Cerebellar cortex (tissue), 1 donor: ENCODE results near the gene PRSS57.
A peak's percentile ranks its signal among the peaks of the same experiment; 100 is the strongest.
"Not testable (repeated sequence)": the region's sequence is repeated elsewhere in the genome, so short reads cannot be mapped to it uniquely, and the experiment has no call there.

Experiments used
- DNase-seq: peaks from one replicate; pipeline ENCODE4 v3.0.0-alpha.2; 2015; ENCODE audit warnings: low spot score

PRSS57 gene

GRCh38 chr19:674282-675151, 20.7 kb downstream of the PRSS57 start:
- no peak for DNase-seq

- no peak for DNase-seq
Observed at GRCh38 chr19:670609-671075, 24.6 kb downstream of the PRSS57 start.

DNA sequence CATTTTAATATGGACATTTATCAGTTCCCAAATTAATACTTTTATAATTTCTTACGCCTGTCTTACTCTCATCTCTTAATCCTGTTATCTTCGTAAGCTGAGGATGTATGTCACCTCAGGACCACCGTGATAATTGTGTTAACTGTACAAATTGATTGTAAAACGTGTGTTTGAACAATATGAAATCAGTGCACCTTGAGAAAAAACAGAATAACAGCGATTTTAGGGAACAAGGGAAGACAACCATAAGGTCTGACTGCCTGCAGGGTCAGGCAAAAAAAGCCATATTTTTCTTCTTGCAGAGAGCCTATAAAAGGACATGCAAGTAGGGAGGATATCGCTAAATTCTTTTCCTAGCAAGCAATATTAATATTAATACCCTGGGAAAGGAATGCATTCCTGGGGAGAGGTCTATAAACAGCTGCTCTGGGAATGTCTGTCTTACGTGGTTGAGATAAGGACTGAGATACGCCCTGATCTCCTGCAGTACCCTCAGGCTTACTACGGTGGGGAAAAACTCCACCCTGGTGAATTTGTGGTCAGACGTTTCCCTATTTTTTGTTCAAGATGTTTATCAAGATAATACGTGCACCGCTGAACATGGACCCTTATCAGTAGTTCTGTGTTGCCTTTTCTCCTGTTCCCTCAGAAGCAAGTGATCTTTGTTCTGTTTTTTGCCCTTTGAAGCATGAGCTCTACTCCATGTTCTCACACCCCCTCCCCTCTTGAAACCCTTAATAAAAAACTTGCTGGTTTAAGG, 26.4 kb downstream of the PRSS57 start:
- DNase-seq = not testable (repeated sequence)

- DNase-seq = not testable (repeated sequence)
Observed at GRCh38 chr19:666985-667573, 28.2 kb downstream of the PRSS57 start.

DNA sequence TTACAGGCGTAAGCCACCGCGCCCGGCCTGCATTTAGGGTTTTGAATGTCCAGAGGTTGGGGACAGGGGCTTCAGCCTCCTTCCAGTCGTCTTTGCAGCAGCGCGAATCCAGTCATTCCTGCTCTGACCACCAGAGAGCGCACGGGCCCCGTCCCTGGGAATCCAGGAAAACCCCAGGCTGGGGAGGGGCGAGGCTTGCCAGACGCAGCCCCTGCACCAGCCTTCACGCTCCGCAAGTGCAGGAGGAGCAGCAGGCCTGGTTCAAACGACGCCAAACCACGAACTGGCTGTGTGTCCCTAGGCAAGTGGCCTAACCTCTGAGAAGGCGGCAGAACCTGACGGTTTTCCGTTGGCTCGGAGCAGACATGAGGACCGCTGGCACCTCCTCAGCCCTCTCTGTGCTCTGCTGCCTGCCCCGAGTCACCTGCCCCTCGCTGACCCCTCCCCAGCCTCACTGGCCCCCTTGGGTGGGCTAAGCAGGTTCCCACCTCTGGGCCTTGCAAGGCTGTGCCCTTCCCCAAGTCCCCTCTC, 30.3 kb downstream of the PRSS57 start:
- DNase-seq = peak; percentile 81

GRCh38 chr19:663682-664117, 31.6 kb downstream of the PRSS57 start:
- DNase-seq = no peak

DNA sequence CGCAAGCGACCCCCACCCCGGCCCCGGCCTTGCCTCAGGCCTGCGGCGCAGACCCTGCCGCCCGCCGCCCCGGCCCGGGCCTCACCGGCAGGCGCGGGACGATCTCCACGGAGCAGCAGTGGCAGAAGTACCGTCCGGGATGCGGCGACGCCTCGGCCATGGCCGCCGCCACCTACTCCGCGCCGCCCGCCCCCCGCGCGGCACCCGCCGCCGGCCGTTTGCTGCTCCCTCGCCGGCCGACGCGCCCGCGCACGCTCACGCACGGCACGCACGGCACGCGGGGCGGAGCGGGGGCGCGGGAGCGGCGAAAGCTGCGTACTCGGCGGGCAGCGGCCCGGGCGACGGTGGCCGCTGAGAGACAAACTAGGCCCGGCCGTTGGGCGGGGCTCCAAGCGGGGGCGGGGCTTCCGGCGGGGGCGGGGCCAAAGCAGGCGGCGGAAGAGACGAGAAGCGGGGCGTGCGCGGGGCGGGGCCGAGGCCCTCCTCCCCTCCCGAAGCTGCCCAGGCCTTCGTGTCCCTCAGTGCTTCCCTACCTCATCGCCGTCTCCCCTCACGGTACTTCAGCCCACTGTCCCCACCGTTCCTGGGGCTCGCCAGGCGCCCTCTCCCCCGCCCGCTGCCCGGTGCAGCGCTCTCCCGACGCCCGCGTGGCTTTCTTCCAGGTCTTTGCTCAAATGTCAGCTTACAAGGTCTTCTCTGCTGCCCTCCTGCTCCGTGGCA, 32.1 kb downstream of the PRSS57 start, which contains the start of gene RNF126:
Gene RNF126, minus strand, starts transcription at position 253 of the 720 bp plus-strand sequence. Its CDS starts 93 bp downstream, at position 160.
- DNase-seq = peak; percentile 85

DNA sequence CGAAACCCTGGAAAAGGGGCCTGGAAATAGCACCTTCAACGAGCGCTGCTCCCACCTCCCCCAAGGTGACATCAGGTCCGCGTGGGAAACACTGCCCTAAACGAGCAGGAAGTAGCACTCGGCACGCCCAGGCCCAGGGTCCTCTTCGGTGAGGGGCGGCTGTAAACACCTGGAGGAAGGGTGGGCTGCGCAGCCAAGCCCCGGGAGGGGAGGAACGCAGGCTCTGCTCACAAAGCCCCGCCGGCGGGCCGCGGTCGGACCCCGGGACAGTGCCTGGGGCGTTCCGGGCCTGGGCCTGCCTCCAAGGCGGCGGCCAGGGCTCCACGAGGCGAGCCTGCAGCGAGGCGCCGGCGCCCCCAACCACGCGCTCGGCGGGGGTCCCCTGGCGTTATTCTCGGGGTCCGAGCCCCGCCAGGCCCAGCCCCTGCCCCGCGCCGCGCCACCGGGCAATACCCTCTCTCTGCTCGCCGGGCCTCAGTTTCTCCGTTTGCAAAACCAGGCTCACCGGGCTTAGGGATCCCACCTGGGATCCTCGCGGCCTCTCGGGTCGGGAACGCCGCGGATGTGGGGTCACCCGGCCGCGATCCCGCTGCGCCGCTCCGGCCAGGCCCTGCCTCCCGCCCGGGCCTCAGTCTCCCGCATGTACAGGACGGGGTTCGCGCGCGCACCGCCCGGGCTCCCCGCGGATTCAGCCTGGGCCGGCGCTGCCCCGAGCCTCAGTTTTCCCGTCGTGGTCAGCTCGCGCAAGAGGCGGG, 32.9 kb downstream of the PRSS57 start:
- no peak for DNase-seq

DNA sequence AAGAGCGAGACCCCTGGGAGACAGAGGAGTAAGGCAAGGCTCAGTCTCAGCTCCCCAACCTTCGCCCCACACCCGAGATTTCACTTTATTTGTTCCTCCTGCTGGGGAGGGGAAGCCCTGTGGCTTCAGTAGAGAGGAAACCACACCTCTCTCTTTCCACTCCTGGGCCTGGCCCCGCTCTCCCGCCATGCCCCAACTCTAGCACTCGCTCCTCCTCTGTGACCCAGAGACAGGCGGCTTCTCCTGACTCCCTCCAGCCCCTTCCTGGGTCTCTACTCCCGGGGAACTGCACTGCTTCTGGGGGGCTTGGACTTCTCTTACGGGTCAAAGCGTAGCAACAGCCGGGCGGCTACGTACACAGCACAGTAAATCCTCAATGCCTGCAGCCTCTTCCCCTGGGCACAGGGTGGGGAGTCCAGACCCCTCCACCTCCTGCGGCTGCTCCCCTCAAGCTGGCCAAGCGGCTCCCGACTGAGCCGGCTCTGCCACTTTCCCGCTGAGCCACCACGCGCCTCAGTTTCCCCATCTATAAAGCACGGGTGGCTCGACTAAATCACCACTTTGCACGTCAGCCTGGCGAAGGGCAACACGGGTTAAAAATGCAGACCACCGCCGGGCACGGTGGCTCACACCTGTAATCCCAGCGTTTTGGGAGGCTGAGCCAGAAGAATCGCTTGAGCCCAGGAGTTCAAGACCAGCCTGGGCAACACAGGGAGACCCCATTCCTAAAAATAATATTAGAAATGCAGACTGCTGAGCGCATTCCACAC, 33.6 kb downstream of the PRSS57 start:
- DNase-seq = no peak

DNA sequence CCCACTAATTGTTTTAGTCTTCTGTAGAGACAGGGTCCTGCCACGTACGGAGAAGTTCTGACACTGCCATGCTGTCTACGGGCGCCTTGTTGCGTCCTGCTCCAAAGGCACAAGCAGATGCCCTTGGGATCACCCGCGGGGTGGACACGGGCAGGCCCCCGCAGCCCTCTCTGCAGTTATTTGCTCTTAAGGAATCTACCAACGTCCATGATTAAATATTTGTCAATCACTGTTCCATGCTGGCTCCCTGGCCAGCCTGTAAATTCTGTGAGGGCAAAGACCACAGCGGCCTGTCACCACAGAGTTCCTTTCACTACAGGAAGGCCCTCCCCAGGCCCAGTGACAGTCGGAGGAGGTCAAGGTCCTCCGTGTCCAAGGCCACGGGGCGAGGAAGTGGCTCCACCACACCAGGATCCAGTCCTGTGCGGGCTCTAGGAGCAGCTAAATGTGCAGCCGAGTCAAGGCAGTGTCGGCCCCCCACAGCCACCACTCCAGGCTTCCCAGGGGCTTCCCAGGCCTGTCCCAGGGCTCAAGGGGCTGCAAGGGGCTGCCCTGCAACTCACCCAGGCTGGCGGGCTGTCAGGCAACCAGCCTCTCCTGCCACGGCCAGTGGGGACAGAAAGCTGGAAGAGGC, 34.3 kb downstream of the PRSS57 start:
- DNase-seq = no peak

DNA sequence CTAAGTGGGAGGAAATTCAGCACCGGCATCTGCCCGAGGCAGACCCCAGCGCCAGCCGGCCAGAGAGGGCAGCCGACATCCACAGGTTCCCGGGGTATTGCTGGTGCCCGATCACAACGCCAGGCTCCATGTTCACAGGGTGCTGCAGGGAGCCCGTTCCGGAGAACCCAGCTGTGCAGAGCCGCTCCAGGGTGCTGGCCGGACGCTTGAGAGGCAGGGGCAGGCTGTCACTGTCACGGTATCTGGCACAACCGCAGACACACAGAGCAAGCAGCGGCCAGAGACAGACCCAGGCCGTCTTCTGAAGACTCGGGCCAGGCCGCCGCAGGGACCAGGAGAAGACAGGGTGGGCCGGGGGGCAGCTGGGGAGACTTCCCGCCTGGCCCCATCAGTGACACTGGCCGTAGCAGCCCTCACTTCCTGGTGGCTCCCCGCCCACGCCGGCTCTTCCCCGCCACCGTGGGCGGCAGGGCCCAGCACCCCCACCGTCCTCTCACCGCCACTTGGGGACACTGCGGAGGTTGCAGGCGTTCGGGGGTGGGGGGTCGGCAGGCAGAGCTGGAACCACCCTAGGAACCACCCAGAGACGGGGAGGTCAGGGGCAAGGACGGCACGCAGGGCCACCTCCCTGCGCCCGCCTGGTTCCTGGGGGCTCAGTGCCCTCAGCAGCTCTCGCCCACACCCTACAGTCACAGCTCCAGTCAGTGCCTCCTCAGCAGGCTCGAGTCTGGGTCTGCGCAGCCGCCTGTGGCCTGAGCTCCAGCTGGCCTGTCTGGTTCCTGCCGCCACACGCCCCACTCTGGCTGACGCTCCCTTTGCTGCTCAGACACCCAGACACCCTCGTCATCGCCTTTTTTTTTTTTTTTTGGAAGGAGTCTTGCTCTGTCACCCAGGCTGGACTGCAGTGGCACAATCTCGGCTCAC, 36.1 kb downstream of the PRSS57 start:
- DNase-seq = peak; percentile 61

- no peak for DNase-seq
Observed at GRCh38 chr19:658059-658839, 37.0 kb downstream of the PRSS57 start.

GRCh38 chr19:657611-658010, 37.6 kb downstream of the PRSS57 start:
- no peak for DNase-seq

GRCh38 chr19:656751-657559, 38.3 kb downstream of the PRSS57 start:
- no peak for DNase-seq

DNA sequence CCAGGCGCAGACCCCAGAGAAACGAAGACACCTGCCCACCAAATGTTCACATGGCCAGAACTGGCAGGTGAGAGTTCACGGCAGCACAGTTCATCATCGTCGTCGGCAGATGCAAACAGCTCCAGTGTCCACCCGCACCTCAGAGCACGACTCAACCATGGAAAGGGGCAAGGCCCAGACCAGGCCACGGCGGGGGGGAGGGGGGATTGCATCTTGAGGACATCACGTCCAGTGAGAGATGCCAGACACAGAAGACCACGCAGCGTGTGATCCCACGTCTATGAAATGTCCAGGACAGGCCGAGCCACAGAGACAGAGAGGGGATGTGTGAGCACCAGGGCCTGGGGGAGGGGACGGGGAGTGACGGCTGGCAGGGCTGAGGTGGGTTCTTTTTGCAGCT, 39.6 kb downstream of the PRSS57 start:
- no peak for DNase-seq

DNA sequence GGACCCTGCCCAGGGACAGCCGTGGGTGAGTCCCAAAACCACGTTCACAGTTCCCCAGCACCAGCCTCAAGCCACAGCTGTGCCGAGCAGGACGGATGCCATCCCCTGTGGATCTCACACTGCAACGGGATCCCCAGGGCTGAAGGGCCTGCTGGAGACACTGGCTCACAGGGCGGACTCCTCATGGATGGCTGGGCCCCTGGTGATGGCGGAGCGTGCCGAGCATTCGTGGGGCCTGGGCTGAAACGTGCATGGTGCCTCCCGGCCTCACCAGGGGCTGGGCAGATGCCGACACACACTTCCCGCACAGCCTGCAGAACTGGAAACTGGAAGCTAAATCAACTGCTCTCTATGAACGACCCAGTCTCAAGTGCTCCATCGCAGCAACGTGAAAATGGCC, 41.8 kb downstream of the PRSS57 start:
- no peak for DNase-seq
